Measurements from ENCODE around the gene ANKRD6.

DNA sequence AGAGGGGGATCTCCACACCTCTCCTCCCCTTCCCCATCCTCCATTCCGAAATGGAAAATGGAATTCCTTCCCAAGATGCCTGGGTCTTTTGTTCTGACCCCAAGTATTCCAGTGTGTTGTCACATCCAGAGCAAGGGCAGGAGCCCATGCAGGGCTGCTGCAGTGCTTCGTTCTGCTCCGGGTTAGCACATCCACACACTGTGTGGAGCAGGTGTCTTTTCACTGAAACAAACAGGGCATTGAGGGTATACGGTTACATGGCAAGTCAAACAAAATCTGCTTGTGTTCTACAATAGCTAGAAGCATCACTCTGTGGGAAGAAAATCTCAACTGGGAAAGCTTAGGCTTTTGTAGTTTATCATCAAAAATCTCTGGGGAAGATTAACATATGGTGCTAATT, 148.7 kb downstream of the ANKRD6 start:
- TF ChIP-seq, protein P1, sequence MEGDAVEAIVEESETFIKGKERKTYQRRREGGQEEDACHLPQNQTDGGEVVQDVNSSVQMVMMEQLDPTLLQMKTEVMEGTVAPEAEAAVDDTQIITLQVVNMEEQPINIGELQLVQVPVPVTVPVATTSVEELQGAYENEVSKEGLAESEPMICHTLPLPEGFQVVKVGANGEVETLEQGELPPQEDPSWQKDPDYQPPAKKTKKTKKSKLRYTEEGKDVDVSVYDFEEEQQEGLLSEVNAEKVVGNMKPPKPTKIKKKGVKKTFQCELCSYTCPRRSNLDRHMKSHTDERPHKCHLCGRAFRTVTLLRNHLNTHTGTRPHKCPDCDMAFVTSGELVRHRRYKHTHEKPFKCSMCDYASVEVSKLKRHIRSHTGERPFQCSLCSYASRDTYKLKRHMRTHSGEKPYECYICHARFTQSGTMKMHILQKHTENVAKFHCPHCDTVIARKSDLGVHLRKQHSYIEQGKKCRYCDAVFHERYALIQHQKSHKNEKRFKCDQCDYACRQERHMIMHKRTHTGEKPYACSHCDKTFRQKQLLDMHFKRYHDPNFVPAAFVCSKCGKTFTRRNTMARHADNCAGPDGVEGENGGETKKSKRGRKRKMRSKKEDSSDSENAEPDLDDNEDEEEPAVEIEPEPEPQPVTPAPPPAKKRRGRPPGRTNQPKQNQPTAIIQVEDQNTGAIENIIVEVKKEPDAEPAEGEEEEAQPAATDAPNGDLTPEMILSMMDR (conservative IDR thresholded peaks at IDR 0.05; ENCODE audit: low read depth, low read length), result no peak
- TF ChIP-seq EZH2 (IDR thresholded peaks at IDR 0.05; ENCODE audit: low read length, unreplicated experiment) (no peak), EZH2phosphoT487 (IDR thresholded peaks at IDR 0.05; ENCODE audit: borderline replicate concordance, low read length) (no peak)

Measured in PC-3 (cell line).